Measurements from ENCODE around the gene PDF.

PDF gene

DNA sequence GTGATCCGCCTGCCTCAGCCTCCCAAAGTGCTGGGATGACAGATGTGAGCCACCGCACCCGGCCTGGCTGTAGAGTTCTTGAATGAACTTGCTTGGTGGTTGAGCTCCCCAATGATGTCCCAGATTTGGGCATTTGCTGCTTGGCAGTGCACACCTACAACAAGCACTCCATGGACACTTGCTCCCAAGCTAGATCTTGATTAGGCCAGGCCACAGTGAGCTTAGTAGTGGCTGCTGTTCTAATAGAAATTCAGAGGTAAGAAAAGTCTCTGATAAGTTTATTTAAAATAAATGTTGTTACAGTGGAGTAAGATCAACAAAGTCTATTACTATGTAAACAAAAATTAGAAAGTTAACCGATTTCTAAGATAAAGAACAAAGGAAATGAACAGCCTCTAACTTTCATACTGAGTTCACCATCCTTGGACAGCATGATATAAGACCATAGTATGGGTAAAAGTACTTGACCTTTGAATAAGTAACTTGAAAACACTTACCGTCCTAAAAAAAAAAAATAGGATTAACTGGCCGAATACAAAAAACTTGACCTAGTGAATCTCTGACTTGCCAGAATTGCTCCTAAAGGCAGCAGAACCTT is 20.2 kb upstream of the PDF start:
- Histone ChIP-seq H3K4me3 (ENCODE audit: insufficient read length, low read depth) (no peak overlapping the region), H3K4me1 (ENCODE audit: insufficient read depth, insufficient read length) (no peaks in the 10 kb centered on the region), H3K27me3 (ENCODE audit: insufficient read depth, insufficient read length) (no peaks in the 10 kb centered on the region), H3K9ac (ENCODE audit: insufficient read length, low read depth) (no peak overlapping the region), H3K9me3 (ENCODE audit: insufficient read depth, low read length) (no peaks in the 10 kb centered on the region), H3K36me3 (ENCODE audit: insufficient read depth, insufficient read length, low read length) (peaks cover 32% of the 10 kb centered on the region)
- DNase-seq (ENCODE audit: low read depth, low spot score) = no peak
- TF ChIP-seq YY1 (IDR thresholded peaks at IDR 0.05; ENCODE audit: insufficient read depth, insufficient read length) = no peak
- no peak for TF ChIP-seq ZNF274 (IDR thresholded peaks at IDR 0.05; ENCODE audit: low read depth, low read length)
- no peak for TF ChIP-seq SUZ12 (IDR thresholded peaks at IDR 0.05; ENCODE audit: extremely low read depth, insufficient read depth, insufficient read length)

DNA sequence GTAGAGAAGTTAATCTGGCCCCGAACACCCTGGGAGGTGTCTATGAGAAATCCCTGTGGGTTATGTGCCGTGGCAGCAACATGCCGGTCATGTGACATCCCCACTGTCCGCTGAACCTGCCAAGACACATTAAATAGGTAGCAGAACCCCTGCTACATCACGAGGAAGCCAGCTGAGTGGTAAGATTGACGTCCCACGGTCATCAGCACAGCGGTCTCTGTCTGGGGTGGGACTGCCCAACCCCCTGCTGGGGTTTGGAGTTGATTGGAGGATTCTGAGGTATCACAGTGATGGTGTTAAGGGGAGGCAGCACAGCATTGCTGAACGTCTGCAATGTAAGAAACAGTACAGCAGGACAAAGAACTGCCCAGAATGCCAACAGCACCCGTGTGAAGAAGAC is 19.1 kb upstream of the PDF start:
- Histone ChIP-seq H3K9me3 (ENCODE audit: insufficient read depth, low read length) (no peaks in the 10 kb centered on the region), H3K9ac (ENCODE audit: insufficient read length, low read depth) (no peak overlapping the region), H3K4me1 (ENCODE audit: insufficient read depth, insufficient read length) (no peaks in the 10 kb centered on the region), H3K36me3 (ENCODE audit: insufficient read depth, insufficient read length, low read length) (peaks cover 36% of the 10 kb centered on the region), H3K4me3 (ENCODE audit: insufficient read length, low read depth) (no peak overlapping the region), H3K27me3 (ENCODE audit: insufficient read depth, insufficient read length) (no peaks in the 10 kb centered on the region)
- no peak for TF ChIP-seq YY1 (IDR thresholded peaks at IDR 0.05; ENCODE audit: insufficient read depth, insufficient read length)
- no peak for TF ChIP-seq ZNF274 (IDR thresholded peaks at IDR 0.05; ENCODE audit: low read depth, low read length)
- no peak for TF ChIP-seq SUZ12 (IDR thresholded peaks at IDR 0.05; ENCODE audit: extremely low read depth, insufficient read depth, insufficient read length)
- DNase-seq (ENCODE audit: low read depth, low spot score) = no peak

DNA sequence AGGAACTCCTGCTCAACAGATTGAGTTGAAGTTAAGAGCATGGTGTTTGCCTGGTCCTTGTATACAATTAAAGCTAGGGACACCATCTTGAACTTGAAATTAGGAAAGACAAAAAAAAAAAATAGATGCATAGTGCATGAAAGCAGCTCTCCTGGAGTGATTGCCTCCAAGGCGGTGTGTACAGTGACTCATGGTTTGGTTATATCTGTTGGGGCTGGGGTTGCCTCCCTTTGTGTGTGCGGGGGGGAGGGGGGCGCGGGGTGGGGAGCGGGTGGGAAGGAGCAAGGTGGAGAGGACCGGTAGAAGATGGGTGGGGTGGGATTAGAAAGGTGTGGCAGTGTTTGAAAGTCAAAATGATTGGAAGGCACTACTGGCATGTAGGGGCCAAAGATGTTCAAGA is 17.8 kb upstream of the PDF start:
- TF ChIP-seq ZNF274 (IDR thresholded peaks at IDR 0.05; ENCODE audit: low read depth, low read length) (no peak), YY1 (IDR thresholded peaks at IDR 0.05; ENCODE audit: insufficient read depth, insufficient read length) (no peak), SUZ12 (IDR thresholded peaks at IDR 0.05; ENCODE audit: extremely low read depth, insufficient read depth, insufficient read length) (no peak)
- Histone ChIP-seq H3K9me3 (ENCODE audit: insufficient read depth, low read length) (no peaks in the 10 kb centered on the region), H3K4me1 (ENCODE audit: insufficient read depth, insufficient read length) (no peaks in the 10 kb centered on the region), H3K9ac (ENCODE audit: insufficient read length, low read depth) (no peak overlapping the region), H3K4me3 (ENCODE audit: insufficient read length, low read depth) (no peak overlapping the region), H3K27me3 (ENCODE audit: insufficient read depth, insufficient read length) (no peaks in the 10 kb centered on the region), H3K36me3 (ENCODE audit: insufficient read depth, insufficient read length, low read length) (peaks cover 44% of the 10 kb centered on the region)
- DNase-seq (ENCODE audit: low read depth, low spot score) = no peak

DNA sequence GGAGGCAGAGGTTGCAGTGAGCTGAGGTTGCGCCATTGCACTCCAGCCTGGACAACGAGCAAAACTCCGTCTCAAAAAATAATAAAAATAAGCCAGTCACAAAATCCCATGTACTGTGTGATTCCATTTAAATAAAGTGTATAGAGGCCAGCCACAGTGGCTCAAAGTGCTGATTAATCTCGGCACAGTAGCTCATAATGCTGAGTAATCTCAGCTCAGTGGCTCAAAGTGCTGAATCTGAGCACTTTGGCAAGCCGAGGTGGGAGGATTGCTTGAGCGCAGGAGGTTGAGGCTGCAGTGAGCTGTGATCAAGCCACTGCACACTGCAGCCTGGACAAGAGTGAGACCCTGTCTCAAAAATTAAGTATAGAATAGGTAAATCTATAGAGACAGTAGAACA is 16.3 kb upstream of the PDF start:
- Histone ChIP-seq H3K9me3 (ENCODE audit: insufficient read depth, low read length) (no peaks in the 10 kb centered on the region), H3K27me3 (ENCODE audit: insufficient read depth, insufficient read length) (no peaks in the 10 kb centered on the region), H3K4me3 (ENCODE audit: insufficient read length, low read depth) (no peak overlapping the region), H3K36me3 (ENCODE audit: insufficient read depth, insufficient read length, low read length) (peaks cover 51% of the 10 kb centered on the region), H3K4me1 (ENCODE audit: insufficient read depth, insufficient read length) (no peaks in the 10 kb centered on the region), H3K9ac (ENCODE audit: insufficient read length, low read depth) (no peak overlapping the region)
- TF ChIP-seq ZNF274 (IDR thresholded peaks at IDR 0.05; ENCODE audit: low read depth, low read length) = no peak
- TF ChIP-seq YY1 (IDR thresholded peaks at IDR 0.05; ENCODE audit: insufficient read depth, insufficient read length) = no peak
- no peak for TF ChIP-seq SUZ12 (IDR thresholded peaks at IDR 0.05; ENCODE audit: extremely low read depth, insufficient read depth, insufficient read length)
- no peak for DNase-seq (ENCODE audit: low read depth, low spot score)

DNA sequence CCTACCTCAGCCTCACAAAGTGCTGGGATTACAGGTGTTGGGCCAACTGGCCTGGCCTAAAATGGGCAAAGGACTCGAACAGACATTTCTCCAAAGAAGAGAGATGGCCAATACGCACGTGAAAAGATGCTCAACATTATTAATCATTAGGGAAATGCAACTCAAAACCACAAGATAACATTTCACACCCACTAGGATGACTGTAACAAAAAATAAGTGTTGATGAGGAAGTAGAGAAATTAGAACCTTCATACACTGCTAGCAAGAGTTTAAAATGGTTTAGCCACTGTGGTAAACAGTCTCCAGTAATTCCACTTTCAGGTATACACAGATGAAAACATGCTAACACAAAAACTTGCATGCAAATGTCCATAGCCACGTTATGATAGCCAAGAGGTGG is 15.5 kb upstream of the PDF start:
- no peak overlapping the region for H3K9ac ChIP-seq (ENCODE audit: insufficient read length, low read depth)
- no peak for DNase-seq (ENCODE audit: low read depth, low spot score)
- no peaks in the 10 kb centered on the region for H3K4me1 ChIP-seq (ENCODE audit: insufficient read depth, insufficient read length)
- H3K4me3 ChIP-seq (ENCODE audit: insufficient read length, low read depth) = no peak overlapping the region
- H3K9me3 ChIP-seq (ENCODE audit: insufficient read depth, low read length) = no peaks in the 10 kb centered on the region
- H3K36me3 ChIP-seq (ENCODE audit: insufficient read depth, insufficient read length, low read length) = peaks cover 51% of the 10 kb centered on the region
- TF ChIP-seq ZNF274 (IDR thresholded peaks at IDR 0.05; ENCODE audit: low read depth, low read length) = no peak
- no peak for TF ChIP-seq YY1 (IDR thresholded peaks at IDR 0.05; ENCODE audit: insufficient read depth, insufficient read length)
- no peak for TF ChIP-seq SUZ12 (IDR thresholded peaks at IDR 0.05; ENCODE audit: extremely low read depth, insufficient read depth, insufficient read length)
- H3K27me3 ChIP-seq (ENCODE audit: insufficient read depth, insufficient read length) = no peaks in the 10 kb centered on the region

DNA sequence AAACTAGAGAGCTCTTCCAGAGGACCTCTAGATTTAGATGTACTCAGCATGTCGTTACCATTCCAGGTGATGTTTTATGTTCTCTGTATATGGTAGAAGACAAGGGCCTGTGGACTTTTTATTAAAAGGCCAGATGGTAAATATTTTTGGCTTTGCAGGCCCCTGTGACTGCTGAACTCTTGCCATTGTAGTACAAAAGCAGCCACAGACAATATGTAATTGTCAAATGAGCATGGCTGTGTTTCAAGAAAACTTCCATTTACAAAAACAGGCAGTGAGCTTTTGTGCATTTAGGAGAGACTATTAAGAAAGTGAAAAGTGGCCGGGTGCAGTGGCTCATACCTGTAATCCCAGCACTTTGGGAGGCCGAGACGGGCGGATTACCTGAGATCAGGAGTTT is 13.8 kb upstream of the PDF start:
- no peak for DNase-seq (ENCODE audit: low read depth, low spot score)
- Histone ChIP-seq H3K27me3 (ENCODE audit: insufficient read depth, insufficient read length) (no peaks in the 10 kb centered on the region), H3K9me3 (ENCODE audit: insufficient read depth, low read length) (no peaks in the 10 kb centered on the region), H3K9ac (ENCODE audit: insufficient read length, low read depth) (no peak overlapping the region), H3K4me3 (ENCODE audit: insufficient read length, low read depth) (no peak overlapping the region), H3K4me1 (ENCODE audit: insufficient read depth, insufficient read length) (no peaks in the 10 kb centered on the region), H3K36me3 (ENCODE audit: insufficient read depth, insufficient read length, low read length) (peaks cover 53% of the 10 kb centered on the region)
- TF ChIP-seq ZNF274 (IDR thresholded peaks at IDR 0.05; ENCODE audit: low read depth, low read length) = no peak
- TF ChIP-seq SUZ12 (IDR thresholded peaks at IDR 0.05; ENCODE audit: extremely low read depth, insufficient read depth, insufficient read length) = no peak
- TF ChIP-seq YY1 (IDR thresholded peaks at IDR 0.05; ENCODE audit: insufficient read depth, insufficient read length) = no peak

DNA sequence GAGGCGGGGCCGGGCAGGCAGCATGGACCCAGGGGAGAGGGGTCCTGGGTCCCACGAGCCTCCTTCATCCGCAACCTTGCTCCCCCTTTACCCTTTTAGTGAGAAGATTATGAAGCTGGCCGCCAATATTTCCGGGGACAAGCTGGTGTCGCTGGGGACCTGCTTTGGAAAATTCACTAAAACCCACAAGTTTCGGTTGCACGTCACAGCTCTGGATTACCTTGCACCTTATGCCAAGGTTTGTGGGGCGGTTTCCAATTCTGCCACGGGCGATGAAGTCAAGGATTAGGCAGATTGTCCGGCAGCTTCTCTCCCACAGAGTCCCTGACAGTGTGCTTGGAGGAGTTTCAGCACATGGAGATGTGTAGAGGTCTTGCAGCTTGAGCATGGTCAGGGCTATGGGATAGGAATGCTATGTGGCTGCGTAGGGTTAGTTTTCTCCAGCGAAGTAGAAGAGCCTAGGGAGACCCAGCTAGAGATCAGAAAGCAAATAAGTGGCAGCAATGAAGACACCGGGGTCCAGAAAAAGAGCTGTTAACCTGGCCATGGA is 9.8 kb upstream of the PDF start:
- no peak for TF ChIP-seq ZNF274 (IDR thresholded peaks at IDR 0.05; ENCODE audit: low read depth, low read length)
- TF ChIP-seq SUZ12 (IDR thresholded peaks at IDR 0.05; ENCODE audit: extremely low read depth, insufficient read depth, insufficient read length) = no peak
- no peak for TF ChIP-seq YY1 (IDR thresholded peaks at IDR 0.05; ENCODE audit: insufficient read depth, insufficient read length)
- Histone ChIP-seq H3K9ac (ENCODE audit: insufficient read length, low read depth) (peak overlapping the region; percentile 99), H3K9me3 (ENCODE audit: insufficient read depth, low read length) (no peaks in the 10 kb centered on the region), H3K4me3 (ENCODE audit: insufficient read length, low read depth) (peak overlapping the region; percentile 99), H3K4me1 (ENCODE audit: insufficient read depth, insufficient read length) (no peaks in the 10 kb centered on the region), H3K27me3 (ENCODE audit: insufficient read depth, insufficient read length) (no peaks in the 10 kb centered on the region), H3K36me3 (ENCODE audit: insufficient read depth, insufficient read length, low read length) (peaks cover 70% of the 10 kb centered on the region)
- no peak for DNase-seq (ENCODE audit: low read depth, low spot score)
